GM12878 (cell line): ENCODE data around the gene CACTIN. TPM values are rescaled to one million over a fixed set of nuclear protein-coding genes. Genes with fewer than 3 reads are reported as not detected.

Experiments
- ATF3 ChIP-seq: IDR thresholded peaks from 2 replicates; pipeline ENCODE4 v1.6.1; 2011; ENCODE audit warnings: low read depth, mild to moderate bottlenecking, low read length, moderate library complexity, borderline replicate concordance; ENCODE audit errors: extremely low read depth
- ATF7 ChIP-seq: fragments of 450-650 bp; IDR thresholded peaks from 2 replicates; pipeline ENCODE4 v1.6.1; 2016; ENCODE audit warnings: low read depth, mild to moderate bottlenecking
- BMI1 ChIP-seq: fragments of 450-650 bp; IDR thresholded peaks from 2 replicates; pipeline ENCODE4 v1.6.1; 2016; ENCODE audit warnings: mild to moderate bottlenecking, moderate library complexity, borderline replicate concordance
- E4F1 ChIP-seq: fragments of 450-650 bp; IDR thresholded peaks from 2 replicates; pipeline ENCODE4 v1.6.1; 2018; ENCODE audit warnings: borderline replicate concordance, mild to moderate bottlenecking; ENCODE audit not compliant: partially characterized antibody
- FOS ChIP-seq: IDR thresholded peaks from 3 replicates; pipeline ENCODE4 v1.6.1; 2011; ENCODE audit warnings: borderline replicate concordance; ENCODE audit not compliant: insufficient read length; ENCODE audit errors: extremely low read depth
- KAT2A ChIP-seq: conservative IDR thresholded peaks from 2 replicates; pipeline ENCODE4 v1.6.1; 2011; ENCODE audit warnings: low read depth, low read length; ENCODE audit not compliant: control insufficient read depth
- KLF5 ChIP-seq: fragments of 450-650 bp; IDR thresholded peaks from 2 replicates; pipeline ENCODE4 v1.6.1; 2014; ENCODE audit warnings: mild to moderate bottlenecking; ENCODE audit not compliant: partially characterized antibody
- NBN ChIP-seq: fragments of 450-650 bp; IDR thresholded peaks from 2 replicates; pipeline ENCODE4 v1.6.1; 2016
- RUNX3 ChIP-seq: IDR thresholded peaks from 2 replicates; pipeline ENCODE4 v1.6.1; 2012; ENCODE audit warnings: low read length, inconsistent platforms
- SKIL ChIP-seq: fragments of 450-650 bp; IDR thresholded peaks from 2 replicates; pipeline ENCODE4 v1.6.1; 2017; ENCODE audit warnings: mild to moderate bottlenecking, low read depth, inconsistent platforms; ENCODE audit not compliant: poor library complexity, severe bottlenecking
- SMAD1 ChIP-seq: fragments of 450-650 bp; IDR thresholded peaks from 2 replicates; pipeline ENCODE4 v1.6.1; 2018; ENCODE audit warnings: mild to moderate bottlenecking, low read depth; ENCODE audit not compliant: partially characterized antibody
- SMAD5 ChIP-seq: IDR thresholded peaks from 2 replicates; pipeline ENCODE4 v1.6.1; 2016; ENCODE audit warnings: antibody characterized with exemption, low read depth
- SPI1 ChIP-seq: IDR thresholded peaks from 2 replicates; pipeline ENCODE4 v1.6.1; 2011; ENCODE audit warnings: low read depth, mild to moderate bottlenecking, low read length, moderate library complexity, borderline replicate concordance; ENCODE audit not compliant: insufficient read depth
- STAT3 ChIP-seq: IDR thresholded peaks from 2 replicates; pipeline ENCODE4 v1.6.1; 2011; ENCODE audit warnings: low read depth, low read length, improper control_type of control experiment
- TBL1XR1 ChIP-seq: IDR thresholded peaks from 2 replicates; pipeline ENCODE4 v1.6.1; 2012; ENCODE audit warnings: low read depth, low read length, improper control_type of control experiment
- ZBTB33 ChIP-seq: fragments of 450-650 bp; IDR thresholded peaks from 2 replicates; pipeline ENCODE4 v1.6.1; 2017; ENCODE audit warnings: mild to moderate bottlenecking
- ZBTB40 ChIP-seq: fragments of 450-650 bp; IDR thresholded peaks from 2 replicates; pipeline ENCODE4 v1.6.1; 2016; ENCODE audit warnings: mild to moderate bottlenecking, moderate library complexity, borderline replicate concordance
- polyA plus RNA-seq, 11 experiments: library from polyadenylated mRNA; depleted of rRNA in 4 of 11; unstranded in 6 of 11; stranded (reverse) in 5 of 11; fragments of >200 nt; fragmentation: Nextera tagmentation in 4 of 11; fragmentation: Illumina TruSeq in 1 of 11; extraction: Ambion mirVana in 4 of 11; extraction: Trizol in 1 of 11; gene quantifications; 1 replicate in 1 of 11; 2 replicates in 10 of 11; pipeline versions ENCODE4 v1.2.1 to v1.2.3, GENCODE V29; 2011 to 2016; ENCODE audit warnings: inconsistent platforms in 2 of 11, missing spikeins in 2 of 11, low read depth in 1 of 11
- total RNA-seq, 4 experiments: library from RNA; depleted of rRNA in 3 of 4; stranded (reverse); fragments of >200 nt in 3 of 4; fragmentation: Illumina TruSeq in 1 of 4; extraction: Trizol in 1 of 4; gene quantifications; 2 replicates each; pipeline versions ENCODE4 v1.2.1 to v1.2.3, GENCODE V29; 2013 to 2021

CACTIN gene
- total and polyA plus RNA-seq, 10 of the 15 experiments (the other 5 are each of a cell fraction or from before 2014, with no cell fraction given), result 0.40 to 31.4 (median 12.5) TPM

GRCh38 chr19:3626473-3627350, at the start of gene CACTIN (continued):
- TF ChIP-seq SKIL (peak; percentile 42), E4F1 (peak; percentile 82), BMI1 (no peak), ATF7 (peak; percentile 43; the same call in 1 of the 2 replicates), FOS (peak; percentile 7), TBL1XR1 (no peak), NBN (peak; percentile 97), ZBTB33 (peak; percentile 97), RUNX3 (peak; percentile 24; the same call in 1 of the 2 replicates), ZBTB40 (peak; percentile 67; the same call in 1 of the 2 replicates), STAT3 (no peak), ATF3 (peak; percentile 67; the same call in 1 of the 2 replicates), KAT2A (no peak), SMAD5 (peak; percentile 19; the same call in 1 of the 2 replicates), SPI1 (peak; percentile 30; the same call in 1 of the 2 replicates), SMAD1 (no peak), KLF5 (peak; percentile 93)
